ENCODE data around the gene PHLDA1. TPM values are rescaled to one million over a fixed set of nuclear protein-coding genes. Genes with fewer than 3 reads are reported as not detected.
"Not testable (repeated sequence)": the region's sequence is repeated elsewhere in the genome, so short reads cannot be mapped to it uniquely, and the experiment has no call there.

PHLDA1 gene
- total RNA-seq, 1 donor from 2014 or later, result 44.2 TPM

DNA sequence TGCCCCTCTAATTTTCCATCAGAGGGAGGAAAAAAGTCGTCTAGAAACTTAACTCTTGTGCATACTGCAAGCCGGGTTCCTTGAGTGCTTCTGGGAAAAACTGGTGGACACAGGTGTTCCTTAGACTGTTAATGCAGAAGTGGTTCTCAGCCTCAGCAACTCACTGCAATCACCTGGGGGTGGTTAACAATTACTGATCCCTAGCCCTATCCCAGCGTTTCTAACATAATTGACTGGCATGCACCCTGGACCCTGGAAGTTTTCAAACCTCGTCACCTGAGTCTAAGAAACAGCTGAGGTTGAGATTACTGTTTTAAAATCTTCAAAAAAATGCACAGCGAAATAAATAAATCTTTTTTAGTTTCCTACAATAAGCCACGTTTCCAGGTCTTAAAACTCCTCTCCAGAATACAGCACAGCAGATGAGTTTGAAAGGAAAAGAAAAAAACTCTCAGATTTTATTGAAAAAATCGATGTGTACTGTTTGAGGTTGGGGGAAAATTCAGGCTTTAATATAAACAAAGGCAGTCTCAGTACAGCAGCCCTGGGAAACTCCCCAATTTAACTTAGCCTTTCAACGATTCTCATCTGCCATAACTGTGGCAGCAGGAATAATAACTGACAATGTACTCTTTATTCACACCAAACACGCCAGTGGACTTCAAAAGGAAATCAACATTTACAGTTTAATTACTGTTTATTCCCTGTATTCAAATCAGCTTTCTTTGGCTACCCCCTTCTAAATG is 45.4 kb downstream of the PHLDA1 start:
- no peaks in the 10 kb centered on the region for H3K27me3 Mint-ChIP-seq (ENCODE audit: low read depth)
- H3K9me3 Mint-ChIP-seq, result peaks cover 27% of the 10 kb centered on the region
- intact Hi-C loops (cut with micrococcal nuclease), result no loop called here
- peaks cover 23% of the 10 kb centered on the region for H3K36me3 Mint-ChIP-seq (ENCODE audit: low read depth)
- H3K4me3 Mint-ChIP-seq (ENCODE audit: low read depth), result no peak overlapping the region
- DNase-seq (ENCODE audit: low spot score), result no peak
- peak overlapping the region; percentile 16 for H3K27ac Mint-ChIP-seq
- peaks cover 55% of the 10 kb centered on the region for H3K4me1 Mint-ChIP-seq (ENCODE audit: low read depth)

DNA sequence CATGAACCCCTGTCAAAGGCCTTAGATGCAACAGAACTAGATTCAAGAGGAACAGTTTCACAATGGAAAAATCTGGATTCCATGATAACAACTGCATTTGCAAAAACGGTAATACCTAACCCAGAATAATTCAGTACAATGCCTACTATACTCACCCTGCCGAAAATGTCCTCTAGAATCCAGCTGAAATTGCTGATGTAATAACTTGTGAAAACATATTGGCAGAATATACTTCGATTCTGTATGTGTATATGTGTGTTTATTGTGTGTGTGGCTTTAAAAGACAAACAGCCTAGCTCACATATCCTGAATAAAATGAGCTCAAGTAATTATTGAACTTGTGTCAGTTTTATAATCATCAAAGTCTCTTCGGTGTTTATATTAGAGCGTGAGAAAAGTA is 46.0 kb downstream of the PHLDA1 start:
- peaks cover 26% of the 10 kb centered on the region for H3K9me3 Mint-ChIP-seq
- peak overlapping the region; percentile 60 for H3K27ac Mint-ChIP-seq
- no peaks in the 10 kb centered on the region for H3K27me3 Mint-ChIP-seq (ENCODE audit: low read depth)
- no peak for DNase-seq (ENCODE audit: low spot score)
- intact Hi-C loops (cut with micrococcal nuclease), result no loop called here
- peaks cover 23% of the 10 kb centered on the region for H3K36me3 Mint-ChIP-seq (ENCODE audit: low read depth)
- peaks cover 57% of the 10 kb centered on the region for H3K4me1 Mint-ChIP-seq (ENCODE audit: low read depth)
- H3K4me3 Mint-ChIP-seq (ENCODE audit: low read depth), result no peak overlapping the region

GRCh38 chr12:75984577-75985182 is 46.9 kb downstream of the PHLDA1 start:
- Mint-ChIP-seq H3K4me3 (ENCODE audit: low read depth) (no peak overlapping the region), H3K27me3 (ENCODE audit: low read depth) (no peaks in the 10 kb centered on the region), H3K9me3 (peaks cover 17% of the 10 kb centered on the region), H3K27ac (peak overlapping the region; percentile 60), H3K36me3 (ENCODE audit: low read depth) (peaks cover 15% of the 10 kb centered on the region), H3K4me1 (ENCODE audit: low read depth) (peaks cover 53% of the 10 kb centered on the region)
- no peak for DNase-seq (ENCODE audit: low spot score)
- intact Hi-C loops (cut with micrococcal nuclease), result no loop called here

DNA sequence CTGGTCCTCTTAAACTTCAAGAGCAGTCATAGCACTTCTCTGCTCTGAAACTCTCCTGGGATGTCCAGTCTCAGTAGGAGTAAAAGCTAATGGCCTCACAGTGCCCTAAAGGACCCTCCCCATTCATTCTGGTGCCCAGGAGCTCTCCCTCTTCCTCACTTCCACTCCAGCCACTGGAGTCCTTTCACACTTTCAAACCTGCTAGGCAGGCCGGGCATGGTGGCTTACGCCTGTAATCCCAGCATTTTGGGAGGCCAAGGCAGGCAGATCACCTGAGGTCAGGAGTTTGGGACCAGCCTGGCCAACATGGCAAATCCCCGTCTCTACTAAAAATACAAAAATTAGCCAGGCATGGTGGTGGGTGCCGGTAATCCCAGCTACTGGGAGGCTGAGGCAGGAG is 47.7 kb downstream of the PHLDA1 start:
- intact Hi-C loops (cut with micrococcal nuclease); H3K27me3 Mint-ChIP-seq (ENCODE audit: low read depth); DNase-seq (ENCODE audit: low spot score); H3K9me3 Mint-ChIP-seq; H3K27ac Mint-ChIP-seq; H3K4me3 Mint-ChIP-seq (ENCODE audit: low read depth): not testable (repeated sequence)
- H3K4me1 Mint-ChIP-seq (ENCODE audit: low read depth), result peaks cover 60% of the 10 kb centered on the region
- peaks cover 11% of the 10 kb centered on the region for H3K36me3 Mint-ChIP-seq (ENCODE audit: low read depth)

DNA sequence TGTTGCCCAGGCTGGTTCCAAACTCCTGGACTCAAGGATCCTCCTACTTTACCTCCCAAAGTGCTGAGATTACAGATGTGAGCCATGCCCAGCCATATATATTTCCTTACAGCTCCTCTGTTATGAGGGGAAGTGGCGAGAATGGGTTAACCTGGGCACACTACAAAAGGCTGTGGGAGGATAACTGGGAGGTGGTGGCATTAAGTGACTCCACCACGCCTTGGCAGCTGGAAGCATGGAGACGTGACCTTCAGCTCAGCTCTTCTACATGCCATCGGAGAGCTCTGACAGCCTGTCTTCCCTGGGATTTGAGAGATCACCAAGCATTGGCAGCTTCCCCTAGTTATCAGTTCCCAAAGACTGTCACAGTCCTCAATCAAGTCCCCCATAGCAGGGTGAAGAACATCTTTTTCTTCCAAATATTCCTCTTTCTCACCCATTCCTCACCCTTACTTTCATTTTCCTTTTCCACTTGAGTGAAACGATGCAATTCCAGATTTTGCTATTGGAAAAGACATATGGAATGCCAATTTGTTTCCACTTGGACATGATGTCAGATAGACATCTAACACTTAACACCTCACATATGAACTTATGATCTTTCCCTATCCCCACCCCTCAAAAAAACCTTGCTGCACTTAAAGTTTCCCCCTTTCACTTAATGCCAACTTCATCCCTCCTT is 48.5 kb downstream of the PHLDA1 start:
- Mint-ChIP-seq H3K9me3 (peaks cover 3% of the 10 kb centered on the region), H3K27ac (no peak overlapping the region), H3K4me3 (ENCODE audit: low read depth) (no peak overlapping the region), H3K27me3 (ENCODE audit: low read depth) (no peaks in the 10 kb centered on the region), H3K36me3 (ENCODE audit: low read depth) (peaks cover 4% of the 10 kb centered on the region), H3K4me1 (ENCODE audit: low read depth) (peaks cover 65% of the 10 kb centered on the region)
- no peak for DNase-seq (ENCODE audit: low spot score)
- intact Hi-C loops (cut with micrococcal nuclease), result no loop called here

DNA sequence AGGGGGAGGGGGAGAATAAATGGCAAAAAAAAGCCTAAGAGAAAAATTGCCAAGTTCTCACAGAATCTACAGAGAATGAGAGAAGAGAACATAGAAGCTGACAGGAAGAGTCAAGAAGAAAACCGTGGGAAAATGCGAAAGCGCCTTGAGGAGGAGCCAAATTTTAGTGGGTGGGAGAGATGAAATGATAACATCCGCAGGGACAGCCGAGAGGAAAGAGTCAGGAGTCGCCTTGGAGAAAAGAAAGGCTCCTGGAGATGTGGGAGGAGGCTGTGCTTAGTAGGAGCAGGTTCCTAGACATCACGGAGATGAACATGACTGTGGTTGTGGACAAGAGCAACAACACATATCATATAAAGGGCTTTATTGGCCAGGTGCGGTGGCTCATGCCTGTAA is 49.4 kb downstream of the PHLDA1 start:
- Mint-ChIP-seq H3K4me3 (ENCODE audit: low read depth) (no peak overlapping the region), H3K27me3 (ENCODE audit: low read depth) (no peaks in the 10 kb centered on the region), H3K27ac (no peak overlapping the region), H3K4me1 (ENCODE audit: low read depth) (peaks cover 74% of the 10 kb centered on the region), H3K9me3 (no peaks in the 10 kb centered on the region), H3K36me3 (ENCODE audit: low read depth) (no peaks in the 10 kb centered on the region)
- no peak for DNase-seq (ENCODE audit: low spot score)
- intact Hi-C loops (cut with micrococcal nuclease), result no loop called here

GRCh38 chr12:75981247-75982168 is 50.1 kb downstream of the PHLDA1 start:
- H3K4me1 Mint-ChIP-seq (ENCODE audit: low read depth), result peaks cover 74% of the 10 kb centered on the region
- no peak overlapping the region for H3K4me3 Mint-ChIP-seq (ENCODE audit: low read depth)
- no peaks in the 10 kb centered on the region for H3K36me3 Mint-ChIP-seq (ENCODE audit: low read depth)
- no peaks in the 10 kb centered on the region for H3K9me3 Mint-ChIP-seq
- H3K27ac Mint-ChIP-seq, result no peak overlapping the region
- H3K27me3 Mint-ChIP-seq (ENCODE audit: low read depth), result no peaks in the 10 kb centered on the region
- intact Hi-C loops (cut with micrococcal nuclease), result no loop called here
- no peak for DNase-seq (ENCODE audit: low spot score)

GRCh38 chr12:75979181-75979580 is 52.4 kb downstream of the PHLDA1 start:
- Mint-ChIP-seq H3K27ac (peak overlapping the region; percentile 96), H3K4me1 (ENCODE audit: low read depth) (peaks cover 70% of the 10 kb centered on the region), H3K9me3 (peaks cover 3% of the 10 kb centered on the region), H3K27me3 (ENCODE audit: low read depth) (no peaks in the 10 kb centered on the region), H3K4me3 (ENCODE audit: low read depth) (peak overlapping the region; percentile 63), H3K36me3 (ENCODE audit: low read depth) (peaks cover 5% of the 10 kb centered on the region)
- intact Hi-C loops (cut with micrococcal nuclease), result loop anchor here (1.0 to 5.0 kb wide), 7 partner anchors 20 to 498 kb away; partner anchors contain the start of genes GLIPR1 and KRR1
- DNase-seq (ENCODE audit: low spot score), result peak; percentile 34

DNA sequence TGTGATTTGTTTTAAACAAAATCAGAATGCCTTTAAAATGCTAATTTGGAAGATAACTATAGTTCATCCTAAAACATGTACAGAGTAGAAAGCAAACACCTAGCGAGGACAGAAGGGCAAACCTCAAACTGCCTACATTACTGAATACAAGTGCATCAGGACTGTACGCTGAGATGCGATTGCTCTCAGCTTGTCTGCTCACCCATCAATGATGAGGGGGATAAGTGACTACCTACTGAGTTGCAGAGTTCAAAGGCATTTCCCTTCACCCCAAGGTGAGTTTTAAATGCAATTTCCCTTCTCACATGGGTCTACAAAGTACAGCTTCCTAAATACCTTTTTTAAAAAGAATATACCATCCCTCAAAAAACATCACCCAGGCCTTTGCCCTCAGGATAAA is 52.9 kb downstream of the PHLDA1 start:
- Mint-ChIP-seq H3K9me3 (peaks cover 3% of the 10 kb centered on the region), H3K4me1 (ENCODE audit: low read depth) (peaks cover 69% of the 10 kb centered on the region), H3K27me3 (ENCODE audit: low read depth) (no peaks in the 10 kb centered on the region), H3K4me3 (ENCODE audit: low read depth) (peak overlapping the region; percentile 67), H3K36me3 (ENCODE audit: low read depth) (peaks cover 5% of the 10 kb centered on the region), H3K27ac (peak overlapping the region; percentile 96)
- DNase-seq (ENCODE audit: low spot score), result no peak
- intact Hi-C loops (cut with micrococcal nuclease), result loop anchor here (1.0 to 5.0 kb wide), 16 partner anchors 9 to 498 kb away; partner anchors contain the start of genes GLIPR1, KRR1 and PHLDA1

DNA sequence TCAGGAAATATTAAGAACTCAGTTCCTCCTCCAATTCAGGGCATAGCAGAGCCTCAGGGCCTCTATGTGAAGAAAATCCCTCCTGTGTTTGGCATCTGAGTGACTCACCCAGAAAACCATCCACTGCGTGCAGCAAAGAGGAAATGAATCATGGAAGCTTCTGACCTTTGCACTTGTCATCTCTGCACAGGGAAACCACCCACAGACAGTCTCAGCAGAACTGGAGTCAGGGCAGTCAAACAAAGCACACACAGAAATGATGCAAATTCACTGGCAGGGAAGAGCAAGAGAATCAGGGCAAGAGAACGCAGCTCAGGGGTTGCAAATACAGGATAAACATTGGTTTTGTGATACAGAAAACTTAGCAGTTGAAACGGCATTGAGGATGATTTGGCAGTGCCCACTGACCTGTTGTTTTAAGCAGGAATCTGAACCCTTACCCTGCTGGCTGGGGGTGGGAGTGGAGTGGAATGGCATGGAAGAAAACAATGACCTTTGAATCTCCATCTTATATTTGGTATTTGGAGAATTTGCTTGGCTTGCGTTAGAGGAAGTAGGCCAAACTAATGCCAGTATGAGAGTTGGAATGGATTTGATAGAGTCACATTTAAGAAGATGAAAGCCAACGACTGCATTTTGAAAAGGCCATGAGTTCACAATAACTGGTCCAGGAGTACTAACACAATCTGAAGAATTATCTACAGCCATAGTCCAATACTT is 53.5 kb downstream of the PHLDA1 start:
- no peaks in the 10 kb centered on the region for H3K27me3 Mint-ChIP-seq (ENCODE audit: low read depth)
- H3K4me1 Mint-ChIP-seq (ENCODE audit: low read depth), result peaks cover 64% of the 10 kb centered on the region
- H3K27ac Mint-ChIP-seq, result peak overlapping the region; percentile 96
- H3K36me3 Mint-ChIP-seq (ENCODE audit: low read depth), result peaks cover 5% of the 10 kb centered on the region
- DNase-seq (ENCODE audit: low spot score), result peak; percentile 82
- peaks cover 3% of the 10 kb centered on the region for H3K9me3 Mint-ChIP-seq
- intact Hi-C loops (cut with micrococcal nuclease), result loop anchor here (1.0 to 5.0 kb wide), 13 partner anchors 9 to 497 kb away; partner anchors contain the start of genes GLIPR1, KRR1 and PHLDA1
- H3K4me3 Mint-ChIP-seq (ENCODE audit: low read depth), result peak overlapping the region; percentile 67

DNA sequence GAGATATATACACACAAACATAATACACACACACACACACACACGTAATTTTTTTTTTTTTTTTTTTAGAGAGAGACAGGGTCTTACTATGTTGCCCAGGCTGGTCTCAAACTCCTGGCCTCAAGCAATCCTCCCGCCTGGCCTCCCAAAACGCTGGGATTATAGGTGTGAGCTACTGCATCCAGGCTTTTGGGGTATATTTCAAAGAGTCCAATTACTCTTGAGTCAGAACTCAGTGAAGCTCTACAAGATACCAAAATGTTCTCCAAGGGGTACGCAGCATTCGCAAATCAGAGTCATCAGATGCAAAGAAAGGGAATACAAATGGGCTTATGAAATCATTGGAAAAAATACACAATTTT is 54.0 kb downstream of the PHLDA1 start:
- no peak for DNase-seq (ENCODE audit: low spot score)
- no peaks in the 10 kb centered on the region for H3K27me3 Mint-ChIP-seq (ENCODE audit: low read depth)
- intact Hi-C loops (cut with micrococcal nuclease), result loop anchor here (5.0 kb wide), 1 partner anchor 265 kb away; no protein-coding TSS in a partner anchor

More for the DNA sequence above, 54.0 kb downstream of the PHLDA1 start:
- Mint-ChIP-seq H3K27ac (peak overlapping the region; percentile 96), H3K4me3 (ENCODE audit: low read depth) (no peak overlapping the region), H3K9me3 (peaks cover 7% of the 10 kb centered on the region), H3K4me1 (ENCODE audit: low read depth) (peaks cover 59% of the 10 kb centered on the region), H3K36me3 (ENCODE audit: low read depth) (peaks cover 5% of the 10 kb centered on the region)
